Endothelial cell of umbilical vein (primary cell): ENCODE measurements around the gene PLEKHA4. TPM values are rescaled to one million over a fixed set of nuclear protein-coding genes. Genes with fewer than 3 reads are reported as not detected.

Source experiments
- BruUV-seq: library from RNA; stranded (reverse); fragments of 400-500 nt; replicated peaks from 2 replicates; lab custom pipeline; 2021; lab: Mats Ljungman, UMichigan
- CTCF ChIA-PET: fragments of 300-600, 350-600 bp; sonication (Branson Sonifier 250); formaldehyde crosslinking; loops from one replicate; lab custom pipeline; 2021; ENCODE audit warnings: antibody characterized with exemption, inconsistent platforms; lab: Charles Lee
- POLR2A ChIA-PET: fragments of 300-600, 350-600 bp; sonication (Branson Sonifier 250); formaldehyde crosslinking; loops from one replicate; lab custom pipeline; 2021; ENCODE audit warnings: antibody characterized with exemption, inconsistent platforms; lab: Charles Lee
- DNase-seq: peaks from one replicate; pipeline ENCODE4 v3.0.0-alpha.2; 2011; ENCODE audit warnings: low read depth, low spot score
- FAIRE-seq: peaks from 2 replicates; lab custom pipeline; 2011; peaks lifted over from hg19 to GRCh38; lab: Jason Lieb, UNC
- H2AFZ ChIP-seq: 2 replicates; pipeline ENCODE4 v1.6.0; 2012; ENCODE audit warnings: low read depth, low read length, control low read depth, inconsistent platforms
- H3K27ac ChIP-seq: 2 replicates; pipeline ENCODE4 v1.5.1; 2011; ENCODE audit warnings: low read depth, mild to moderate bottlenecking, control low read depth, low read length, moderate library complexity; ENCODE audit not compliant: insufficient read depth
- H3K27me3 ChIP-seq, 2 experiments: 2 replicates each; pipeline versions ENCODE4 v1.6.0 to v1.6.1; 2011; ENCODE audit warnings: low read length in 2 of 2, mixed read lengths in 1 of 2; ENCODE audit not compliant: control insufficient read depth in 2 of 2, insufficient read depth in 2 of 2
- H3K36me3 ChIP-seq, 2 experiments: 2 replicates in 1 of 2; 3 replicates in 1 of 2; pipeline ENCODE4 v1.5.1; 2011; ENCODE audit warnings: low read length in 2 of 2, mild to moderate bottlenecking in 1 of 2, moderate library complexity in 1 of 2; ENCODE audit not compliant: control insufficient read depth in 2 of 2, insufficient read depth in 2 of 2; ENCODE audit errors: extremely low read depth in 1 of 2
- H3K4me1 ChIP-seq: 3 replicates; pipeline ENCODE4 v1.5.1; 2011; ENCODE audit warnings: mild to moderate bottlenecking, low read length; ENCODE audit not compliant: control insufficient read depth, insufficient read depth; ENCODE audit errors: extremely low read depth
- H3K4me2 ChIP-seq: 2 replicates; pipeline ENCODE4 v1.6.1; 2011; ENCODE audit warnings: low read length, control low read depth, mixed read lengths; ENCODE audit not compliant: insufficient read depth
- H3K4me3 ChIP-seq, 3 experiments: fragments of 200-600 bp in 1 of 3; sonication (generic), shearing (Covaris generic) in 1 of 3; replicated peaks in 1 of 3; 2 replicates each; pipeline ENCODE4 v1.5.1; 2011 to 2016; ENCODE audit warnings: control low read depth in 3 of 3, low read length in 3 of 3, mild to moderate bottlenecking in 2 of 3, inconsistent platforms in 1 of 3, low read depth in 1 of 3, moderate library complexity in 1 of 3; ENCODE audit not compliant: insufficient read depth in 1 of 3
- H3K79me2 ChIP-seq: 2 replicates; pipeline ENCODE4 v1.6.0; 2012; ENCODE audit warnings: low read length, inconsistent platforms; ENCODE audit not compliant: control insufficient read depth, insufficient read depth
- H3K9ac ChIP-seq: replicated peaks from 2 replicates; pipeline ENCODE3; 2011; ENCODE audit warnings: low read length, control low read depth; ENCODE audit not compliant: insufficient read depth; ENCODE audit errors: extremely low read depth
- H3K9me1 ChIP-seq: replicated peaks from 3 replicates; pipeline ENCODE4 v1.6.0; 2011; ENCODE audit warnings: mild to moderate bottlenecking, low read length; ENCODE audit not compliant: control insufficient read depth, insufficient read depth; ENCODE audit errors: extremely low read depth
- H3K9me3 ChIP-seq: replicated peaks from 2 replicates; pipeline ENCODE4 v1.5.1; 2012; ENCODE audit warnings: low read length, inconsistent platforms; ENCODE audit not compliant: control insufficient read depth, insufficient read depth
- H4K20me1 ChIP-seq: replicated peaks from 2 replicates; pipeline ENCODE3; 2011; ENCODE audit warnings: mild to moderate bottlenecking, low read length; ENCODE audit not compliant: control insufficient read depth, insufficient read depth; ENCODE audit errors: extremely low read depth
- CTCF ChIP-seq, 2 donors: IDR thresholded peaks; 1 replicate in 1 of 2; 2 replicates in 1 of 2; pipeline ENCODE4 v1.5.1; 2011; ENCODE audit warnings: low read length in 2 of 2, mild to moderate bottlenecking in 2 of 2, moderate library complexity in 2 of 2, control low read depth in 1 of 2, inconsistent platforms in 1 of 2, low read depth in 1 of 2; ENCODE audit not compliant: insufficient read depth in 1 of 2; ENCODE audit errors: extremely low read depth in 1 of 2
- EZH2 ChIP-seq: IDR thresholded peaks from 2 replicates; pipeline ENCODE4 v1.6.1; 2012; ENCODE audit warnings: borderline replicate concordance, low read depth, mild to moderate bottlenecking, moderate library complexity, low read length, inconsistent platforms; ENCODE audit not compliant: severe bottlenecking
- FOS ChIP-seq: IDR thresholded peaks from 2 replicates; pipeline ENCODE4 v1.6.1; 2011; ENCODE audit warnings: mild to moderate bottlenecking, low read length, moderate library complexity, borderline replicate concordance; ENCODE audit not compliant: insufficient read depth
- GATA2 ChIP-seq: IDR thresholded peaks from 2 replicates; pipeline ENCODE4 v1.7.0; 2011; ENCODE audit warnings: low read depth, mild to moderate bottlenecking, moderate library complexity, mixed read lengths, low read length; ENCODE audit not compliant: insufficient read length, insufficient read depth
- JUN ChIP-seq: IDR thresholded peaks from 2 replicates; pipeline ENCODE4 v1.6.1; 2011; ENCODE audit warnings: borderline replicate concordance, low read depth; ENCODE audit not compliant: insufficient read length, insufficient read depth
- MAX ChIP-seq: IDR thresholded peaks from 2 replicates; pipeline ENCODE4 v1.6.1; 2011; ENCODE audit not compliant: insufficient read depth, insufficient read length
- MYC ChIP-seq: IDR thresholded peaks from one replicate; pipeline ENCODE4 v1.6.1; 2011; ENCODE audit warnings: mild to moderate bottlenecking, low read depth, low read length
- POLR2A ChIP-seq: IDR thresholded peaks from 2 replicates; pipeline ENCODE4 v1.6.1; 2012; ENCODE audit warnings: low read depth, mild to moderate bottlenecking, control low read depth, low read length
- POLR2AphosphoS5 ChIP-seq: IDR thresholded peaks from 2 replicates; pipeline ENCODE4 v1.6.1; 2012; ENCODE audit warnings: low read depth, mild to moderate bottlenecking, control low read depth, low read length, moderate library complexity; ENCODE audit not compliant: insufficient read depth
- dilution Hi-C: fragments of 300-500 bp; cut with MboI; formaldehyde crosslinking; loops from one replicate; pipeline ENCODE4 v1.15.0; 2019; ENCODE audit warnings: low sequenced_read_pairs; ENCODE audit not compliant: extremely low pct_ligation_motif_present
- intact Hi-C: fragments of 100-400 bp; cut with micrococcal nuclease; formaldehyde crosslinking; loops from one replicate; pipeline ENCODE4 v1.10.0; 2022
- polyA plus RNA-seq, 4 experiments: library from polyadenylated mRNA; depleted of rRNA in 3 of 4; stranded (reverse) in 3 of 4; unstranded in 1 of 4; fragments of >200 nt; gene quantifications; 2 replicates each; pipeline versions ENCODE4 v1.2.1 to v1.2.3, GENCODE V29; 2011 to 2012; ENCODE audit warnings: missing spikeins in 1 of 4
- total RNA-seq: library from RNA; stranded (reverse); gene quantifications from 2 replicates; pipeline ENCODE4 v1.2.3, GENCODE V29; 2021

PLEKHA4 gene
- total and polyA plus RNA-seq, 2 donors (not counting 3 experiments of a cell fraction or from before 2014, with no cell fraction given), result 4.5 to 10.1 TPM

GRCh38 chr19:48879025-48879637, 10.7 kb upstream of the PLEKHA4 start:
- Histone ChIP-seq H3K27ac (no peak overlapping the region), H3K4me1 (peaks cover 18% of the 10 kb centered on the region), H3K4me3 (no peak overlapping the region), H3K9me3 (no peaks in the 10 kb centered on the region), H3K79me2 (peaks cover 22% of the 10 kb centered on the region), H2AFZ (no peak overlapping the region), H3K4me2 (no peak overlapping the region), H3K9me1 (no peaks in the 10 kb centered on the region), H3K36me3 (peaks cover 8 to 11% of the 10 kb centered on the region in 2 experiments), H4K20me1 (no peaks in the 10 kb centered on the region), H3K27me3 (no peaks in the 10 kb centered on the region), H3K9ac (no peak overlapping the region)
- dilution Hi-C loops (no loop called here), intact Hi-C loops (no loop called here)
- BruUV-seq, result no TSS peak
- FAIRE-seq (no peak), DNase-seq (no peak)
- TF ChIP-seq MYC (no peak), JUN (no peak), POLR2AphosphoS5 (no peak), MAX (no peak), FOS (no peak), POLR2A (no peak), CTCF (IDR thresholded peaks at IDR 0.05; ENCODE audit: extremely low read depth in 1 of 2, insufficient read depth in 1 of 2, low read depth in 1 of 2, low read length in 2 of 2) (no peak), GATA2 (no peak), EZH2 (no peak)
- POLR2A ChIA-PET, result interaction anchor here (0.7 to 1.7 kb wide), 2 partner anchors 21 to 319 kb away, joined by 4 to 5 read pairs; partner anchors contain the start of gene NUCB1
- CTCF ChIA-PET, result interaction anchor here (0.6 to 4.4 kb wide), 5 partner anchors 10 to 91 kb away, joined by 3 to 34 read pairs (median 3); partner anchors contain the start of genes HSD17B14 and NUCB1
